Muscle of leg (tissue), 11 donors: Measurements from ENCODE around the gene IER5. TPM values are rescaled to one million over a fixed set of nuclear protein-coding genes. Genes with fewer than 3 reads are reported as not detected.

ENCODE experiments used
- DNase-seq: peaks from one replicate; pipeline ENCODE4 v3.0.0; 2013
- H3K27ac ChIP-seq: one replicate; pipeline ENCODE4 v1.5.1; 2013; ENCODE audit warnings: mild to moderate bottlenecking, low read length, control low read depth
- H3K27me3 ChIP-seq: one replicate; pipeline ENCODE4 v1.6.1; 2013; ENCODE audit warnings: low read length; ENCODE audit not compliant: control insufficient read depth, insufficient read depth
- H3K36me3 ChIP-seq: one replicate; pipeline ENCODE4 v1.6.1; 2013; ENCODE audit warnings: low read length; ENCODE audit not compliant: control insufficient read depth, insufficient read depth
- H3K4me1 ChIP-seq: one replicate; pipeline ENCODE4 v1.6.1; 2013; ENCODE audit warnings: low read length; ENCODE audit not compliant: control insufficient read depth, insufficient read depth
- H3K4me3 ChIP-seq: one replicate; pipeline ENCODE4 v1.5.1; 2013; ENCODE audit warnings: low read length, control low read depth
- H3K9me3 ChIP-seq: replicated peaks from 2 replicates; pipeline ENCODE4 v1.6.1; 2013; ENCODE audit warnings: low read depth, low read length; ENCODE audit not compliant: control insufficient read depth
- WGBS: methylation state at CpG from one replicate; pipeline ENCODE4 v1.1.5; 2013; ENCODE audit warnings: missing lambda C conversion rate; ENCODE audit not compliant: insufficient coverage; 5-methylcytosine and 5-hydroxymethylcytosine counted together
- polyA plus RNA-seq, 8 donors: library from polyadenylated mRNA; unstranded; fragments of 120-200 nt; gene quantifications; one replicate each; pipeline versions ENCODE4 v1.2.1 to v1.2.3, GENCODE V29; 2013; ENCODE audit warnings: inconsistent platforms in 1 of 8, low replicate concordance in 1 of 8; ENCODE audit not compliant: insufficient read length in 8 of 8, insufficient read depth in 1 of 8
- total RNA-seq: library from RNA; stranded (reverse); fragments of 120-200 nt; gene quantifications from one replicate; pipeline ENCODE4 v1.2.4, GENCODE V29; 2013

The IER5 gene
- total and polyA plus RNA-seq, 9 donors = 6.7 to 15.9 (median 9.2) TPM

DNA sequence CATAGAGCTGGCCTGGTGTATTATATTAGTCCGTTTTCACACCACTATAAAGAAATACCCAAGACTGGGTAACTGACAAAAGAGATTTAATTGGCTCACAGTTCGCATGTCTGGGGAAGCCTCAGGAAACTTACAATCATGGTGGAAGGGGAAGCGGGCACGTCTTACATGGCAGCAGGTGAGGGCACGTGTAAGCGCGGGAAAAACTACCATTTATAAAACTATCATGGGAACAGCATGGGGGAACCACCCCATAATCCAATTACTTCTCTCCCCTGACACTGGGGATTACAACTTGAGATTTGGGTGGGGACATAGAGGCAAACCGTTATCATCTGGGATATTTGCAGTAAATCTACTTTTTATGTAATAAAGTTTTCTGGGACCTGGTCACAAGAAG is 6.8 kb downstream of the IER5 start:
- H3K9me3 ChIP-seq = no peaks in the 10 kb centered on the region
- H3K4me1 ChIP-seq = peaks cover 50% of the 10 kb centered on the region
- peak overlapping the region; percentile 79 for H3K27ac ChIP-seq
- DNase-seq = no peak
- no CpG with 5 or more reads among the region's 8 CpGs for WGBS
- no peak overlapping the region for H3K4me3 ChIP-seq
- no peaks in the 10 kb centered on the region for H3K36me3 ChIP-seq
- H3K27me3 ChIP-seq = no peaks in the 10 kb centered on the region

DNA sequence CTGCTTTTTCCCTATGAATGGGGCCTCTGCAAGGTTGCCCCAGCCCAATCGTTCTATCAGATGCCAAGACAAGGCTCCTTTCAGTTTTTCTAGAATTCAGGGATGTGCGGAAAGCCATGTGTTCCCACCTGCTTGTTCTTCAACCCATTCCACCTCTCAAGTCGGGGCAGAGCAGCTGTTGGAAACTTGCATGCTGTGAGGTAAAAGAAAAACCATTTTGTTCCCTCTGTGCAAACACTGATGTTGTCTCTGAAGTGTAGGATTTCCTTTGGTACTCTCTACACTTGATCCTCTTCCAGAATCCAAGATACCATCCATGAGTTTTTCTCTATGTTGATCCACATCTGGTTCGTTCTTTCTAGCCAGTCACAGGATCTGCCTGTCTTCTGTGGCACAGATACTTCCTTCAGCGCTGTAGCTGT is 7.3 kb downstream of the IER5 start:
- peaks cover 48% of the 10 kb centered on the region for H3K4me1 ChIP-seq
- H3K27ac ChIP-seq = peak overlapping the region; percentile 79
- no peak for DNase-seq
- no peaks in the 10 kb centered on the region for H3K36me3 ChIP-seq
- WGBS = 32% methylated on average over 3 of the region's 5 CpGs
- no peaks in the 10 kb centered on the region for H3K27me3 ChIP-seq
- H3K9me3 ChIP-seq = no peaks in the 10 kb centered on the region
- H3K4me3 ChIP-seq = no peak overlapping the region

DNA sequence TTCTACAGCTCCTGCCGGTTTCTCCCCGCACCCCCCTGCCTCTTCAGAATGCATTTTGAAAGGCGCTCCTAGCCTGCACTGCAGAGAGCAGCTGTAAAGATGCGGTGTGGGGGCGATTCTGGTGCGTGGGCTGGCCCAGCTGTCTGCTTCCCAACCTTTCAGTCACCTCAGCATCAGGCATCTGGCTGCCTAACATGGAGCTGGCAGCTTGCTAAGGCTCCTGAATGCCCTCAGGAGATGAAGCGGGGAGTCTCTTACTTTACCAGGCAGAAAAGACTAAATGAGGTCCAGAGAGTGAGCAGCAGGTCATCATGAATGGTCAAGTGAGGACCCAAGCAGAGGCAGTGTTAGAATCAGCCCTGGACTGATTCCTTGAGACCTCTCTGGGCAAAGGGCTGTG is 8.7 kb downstream of the IER5 start:
- peak; percentile 45 for DNase-seq
- H3K36me3 ChIP-seq = no peaks in the 10 kb centered on the region
- WGBS = 48% methylated on average over 3 of the region's 7 CpGs
- H3K4me3 ChIP-seq = no peak overlapping the region
- no peak overlapping the region for H3K27ac ChIP-seq
- no peaks in the 10 kb centered on the region for H3K9me3 ChIP-seq
- no peaks in the 10 kb centered on the region for H3K27me3 ChIP-seq
- H3K4me1 ChIP-seq = peaks cover 54% of the 10 kb centered on the region

DNA sequence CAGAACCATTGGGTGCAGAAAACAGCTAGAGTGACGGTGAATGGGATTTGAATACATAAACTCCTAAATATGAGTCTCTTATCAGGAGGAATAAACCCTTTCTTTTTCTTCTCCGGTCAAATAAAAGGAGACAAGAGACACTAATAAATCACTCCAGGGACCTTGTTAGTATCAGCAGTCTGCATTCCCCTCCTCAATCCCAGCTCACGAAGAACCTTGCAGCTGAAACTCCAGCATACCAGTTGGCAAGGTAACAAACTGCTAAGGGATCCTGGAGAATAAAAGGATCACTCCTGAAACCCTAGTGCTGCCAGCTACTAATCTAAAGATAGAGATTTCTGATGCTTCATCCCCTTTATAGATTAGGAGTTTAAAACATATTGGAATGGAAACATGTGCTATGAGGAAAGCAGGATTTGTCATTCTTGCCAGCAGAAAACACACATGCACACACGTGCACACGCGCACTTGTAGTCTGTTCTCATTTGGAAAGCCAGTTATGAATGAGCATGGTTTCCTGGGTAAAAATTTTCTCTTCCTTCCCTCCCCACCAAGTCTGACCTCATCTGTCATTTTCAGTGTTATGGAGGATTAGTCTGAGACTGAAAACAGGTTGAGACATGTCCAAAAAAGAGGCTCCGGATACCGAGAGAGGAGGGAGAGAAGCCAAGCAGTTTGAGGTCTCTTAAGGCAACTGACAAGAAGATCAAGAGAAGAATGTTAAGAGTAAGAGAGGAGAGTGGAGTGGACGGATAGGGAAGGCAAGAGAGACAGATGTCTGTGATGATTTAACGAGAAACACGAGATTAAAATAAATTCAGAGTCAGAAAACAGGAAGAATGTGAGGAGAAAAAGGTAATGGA is 10.9 kb downstream of the IER5 start:
- 2% methylated on average over 5 of the region's 11 CpGs for WGBS
- H3K27me3 ChIP-seq = no peaks in the 10 kb centered on the region
- no peaks in the 10 kb centered on the region for H3K36me3 ChIP-seq
- peak; percentile 64 for DNase-seq
- H3K4me1 ChIP-seq = peaks cover 67% of the 10 kb centered on the region
- H3K9me3 ChIP-seq = no peaks in the 10 kb centered on the region
- no peak overlapping the region for H3K27ac ChIP-seq
- no peak overlapping the region for H3K4me3 ChIP-seq

DNA sequence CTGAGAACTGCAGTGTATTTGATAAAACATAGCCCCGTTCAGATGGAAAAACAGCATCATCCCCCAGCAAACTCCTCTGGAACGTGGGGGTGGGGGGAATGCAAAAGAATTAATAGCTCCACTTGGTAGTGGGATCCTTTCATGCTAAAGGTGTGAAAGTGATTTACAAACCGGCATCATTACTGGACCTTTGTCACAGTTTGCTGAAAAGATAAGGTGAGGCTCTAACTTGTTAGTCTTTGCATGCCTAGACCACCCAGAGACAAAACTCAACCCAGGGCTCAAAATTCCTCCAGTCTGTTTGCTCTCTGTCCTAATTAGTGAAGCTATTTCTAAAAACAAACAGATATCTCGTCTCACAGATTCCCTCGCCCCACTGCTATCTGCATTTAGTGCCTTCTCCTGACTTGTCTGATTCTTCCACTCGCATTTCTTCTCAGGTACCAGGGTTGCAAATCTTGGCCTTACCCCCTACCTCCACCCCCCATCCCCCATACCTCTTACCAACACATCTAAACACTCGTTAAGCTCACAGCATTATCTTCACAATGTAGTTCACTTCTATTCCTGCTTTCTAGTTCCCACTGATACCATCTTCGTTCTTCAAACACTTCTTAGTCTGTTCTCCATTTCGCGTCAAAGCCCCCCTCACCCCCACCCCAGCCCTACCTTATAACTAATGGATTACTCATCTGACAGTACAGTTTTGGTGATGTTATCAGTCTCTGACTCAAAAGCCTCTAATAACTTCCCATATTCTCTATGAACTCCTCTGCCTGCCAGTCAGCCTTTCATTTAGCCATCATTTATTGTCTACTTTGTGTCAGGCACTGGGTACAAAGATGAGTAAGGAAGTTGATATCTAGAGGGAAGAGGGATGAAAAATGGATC is 11.8 kb downstream of the IER5 start:
- H3K9me3 ChIP-seq = no peaks in the 10 kb centered on the region
- H3K4me3 ChIP-seq = no peak overlapping the region
- no peak overlapping the region for H3K27ac ChIP-seq
- WGBS = 74% methylated on average over 5 of the region's 10 CpGs
- no peaks in the 10 kb centered on the region for H3K27me3 ChIP-seq
- peaks cover 61% of the 10 kb centered on the region for H3K4me1 ChIP-seq
- DNase-seq = no peak
- H3K36me3 ChIP-seq = no peaks in the 10 kb centered on the region

DNA sequence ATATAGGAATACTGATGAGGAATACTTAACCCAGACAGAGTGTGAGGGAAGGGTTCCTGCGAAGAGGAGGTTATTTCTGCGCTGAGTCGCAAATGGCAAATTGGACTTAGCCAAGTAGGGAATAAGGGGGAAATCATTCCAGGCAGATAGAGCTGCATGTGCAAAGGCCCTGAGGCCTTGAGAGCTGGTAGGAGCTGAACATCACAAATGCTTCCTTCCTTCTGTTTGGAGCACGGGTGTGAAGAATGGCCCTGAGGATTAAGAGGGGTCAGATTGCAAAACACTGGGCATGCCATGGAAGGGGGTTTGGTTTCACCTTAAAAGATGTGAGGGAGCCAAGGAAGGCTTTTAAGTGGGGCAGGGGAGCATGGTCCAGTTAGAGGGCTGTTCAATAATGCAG is 12.4 kb downstream of the IER5 start:
- Histone ChIP-seq H3K9me3 (no peaks in the 10 kb centered on the region), H3K27me3 (no peaks in the 10 kb centered on the region), H3K4me1 (peaks cover 58% of the 10 kb centered on the region), H3K4me3 (no peak overlapping the region), H3K36me3 (no peaks in the 10 kb centered on the region), H3K27ac (no peak overlapping the region)
- DNase-seq = no peak
- WGBS = 74% methylated on average over 3 of the region's 4 CpGs

DNA sequence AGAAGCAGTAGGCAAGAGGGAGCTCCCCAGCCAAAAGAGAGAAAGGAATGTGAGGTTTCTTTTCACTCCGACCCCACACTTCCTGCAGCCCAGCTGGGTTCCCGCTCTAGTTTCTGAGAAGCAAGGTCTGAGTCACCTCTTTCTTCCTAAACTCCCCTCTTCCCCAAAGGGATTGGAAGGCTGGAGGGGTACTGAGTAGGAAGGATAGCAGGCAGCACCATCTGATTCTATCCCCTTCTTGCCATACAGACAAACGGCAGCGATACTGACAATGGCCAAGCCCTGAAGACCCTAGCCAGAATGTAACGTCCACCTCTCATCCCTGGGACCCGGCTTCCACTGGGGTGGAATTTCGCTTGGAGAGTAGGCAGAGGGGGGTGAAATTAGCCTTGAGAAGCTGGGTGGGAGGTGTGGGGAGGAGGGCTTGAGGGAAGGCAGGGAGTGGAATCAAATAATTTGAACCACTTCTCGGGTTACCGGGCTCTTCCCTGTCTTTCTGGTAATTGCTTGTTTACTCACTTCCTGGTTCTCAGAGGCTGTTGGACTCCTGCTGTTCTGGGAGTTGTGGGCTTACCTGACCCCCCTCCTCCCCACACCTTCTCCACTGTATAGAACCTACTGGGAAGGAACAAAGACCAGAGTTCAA is 13.2 kb downstream of the IER5 start:
- Histone ChIP-seq H3K4me3 (no peak overlapping the region), H3K27ac (no peak overlapping the region), H3K27me3 (no peaks in the 10 kb centered on the region), H3K36me3 (no peaks in the 10 kb centered on the region), H3K9me3 (no peaks in the 10 kb centered on the region), H3K4me1 (peaks cover 50% of the 10 kb centered on the region)
- DNase-seq = peak; percentile 50
- 0% methylated on average over 1 of the region's 9 CpGs for WGBS

DNA sequence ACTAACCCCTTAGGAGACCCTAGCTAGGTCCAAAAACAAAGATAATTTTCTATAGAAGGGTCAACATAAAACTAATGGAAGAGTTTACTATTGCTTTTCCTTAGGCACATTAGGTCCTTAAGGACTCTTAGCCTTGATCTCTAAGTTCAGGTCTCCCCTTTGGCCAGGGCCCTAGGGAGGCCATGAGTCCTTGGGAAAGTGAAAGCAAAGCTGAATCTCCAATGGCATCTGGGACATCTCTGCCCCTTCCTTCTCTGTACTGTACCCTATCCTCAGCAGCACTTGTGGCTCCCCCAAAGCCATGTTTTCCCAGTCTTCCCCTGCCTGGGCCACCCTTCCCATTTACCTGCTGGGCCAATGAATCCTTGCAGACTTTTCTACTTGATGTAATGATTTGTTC is 14.3 kb downstream of the IER5 start:
- no peak overlapping the region for H3K27ac ChIP-seq

DNA sequence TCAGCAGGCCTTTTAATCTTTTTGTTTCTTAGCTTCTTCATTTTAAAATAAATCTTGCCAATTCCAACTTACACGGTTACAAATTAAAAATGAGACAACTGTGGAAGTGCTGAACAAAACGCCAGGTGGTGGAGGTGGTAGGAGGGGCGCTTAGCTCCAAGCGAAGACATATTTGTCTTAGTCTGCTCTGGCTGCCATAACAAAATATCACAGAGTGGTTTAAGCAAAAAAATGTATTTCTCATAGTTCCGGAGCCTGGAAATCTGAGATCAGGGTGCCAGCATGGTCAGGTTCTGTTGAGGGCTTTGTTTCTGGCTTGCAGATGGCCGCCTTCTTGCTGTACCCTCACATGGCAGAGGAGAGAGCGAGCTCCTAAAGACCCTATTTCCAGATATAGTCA is 14.9 kb downstream of the IER5 start:
- peaks cover 43% of the 10 kb centered on the region for H3K4me1 ChIP-seq
- H3K27ac ChIP-seq = no peak overlapping the region
- WGBS = 80% methylated on average over 1 of the region's 7 CpGs

More for the DNA sequence above, 14.3 kb downstream of the IER5 start:
- Histone ChIP-seq H3K4me1 (peaks cover 43% of the 10 kb centered on the region), H3K27me3 (no peaks in the 10 kb centered on the region), H3K36me3 (no peaks in the 10 kb centered on the region), H3K4me3 (no peak overlapping the region), H3K9me3 (no peaks in the 10 kb centered on the region)
- no peak for DNase-seq

More for the DNA sequence above, 14.9 kb downstream of the IER5 start:
- no peak overlapping the region for H3K4me3 ChIP-seq
- no peaks in the 10 kb centered on the region for H3K27me3 ChIP-seq
- no peaks in the 10 kb centered on the region for H3K9me3 ChIP-seq
- no peak for DNase-seq
- no peaks in the 10 kb centered on the region for H3K36me3 ChIP-seq
